B cell (primary cell): ENCODE data around the gene MYL4.

ENCODE experiments used
- EZH2 ChIP-seq: IDR thresholded peaks from 2 replicates; pipeline ENCODE4 v1.6.1; 2012; ENCODE audit warnings: borderline replicate concordance, low read depth, mild to moderate bottlenecking, moderate library complexity, low read length; ENCODE audit not compliant: insufficient read depth, poor library complexity, severe bottlenecking
- TF ChIP-seq, protein P1 (sequence below): fragments of 200-600 bp; IDR thresholded peaks from one replicate; pipeline ENCODE4 v1.8.0; 2022; ENCODE audit warnings: antibody characterized with exemption, mild to moderate bottlenecking

DNA sequence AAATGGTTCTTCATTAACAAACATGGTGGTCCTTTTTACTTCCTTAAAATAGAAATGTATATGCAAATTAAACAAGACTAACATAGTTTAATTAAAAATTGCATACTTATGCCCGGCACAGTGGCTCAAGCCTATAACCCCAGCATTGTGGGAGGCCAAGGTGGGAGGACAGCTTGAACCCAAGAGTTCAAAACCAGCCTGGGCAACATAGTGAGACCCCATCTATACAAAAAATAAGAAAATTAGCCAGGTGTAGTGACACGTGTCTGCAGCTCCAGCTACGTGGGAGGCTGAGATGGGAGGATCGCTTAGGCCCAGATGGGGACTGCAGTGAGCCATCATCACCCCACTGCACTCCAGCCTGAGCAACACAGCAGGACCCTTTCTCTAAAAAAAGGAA, 38.4 kb upstream of the MYL4 start:
- TF ChIP-seq, protein P1, sequence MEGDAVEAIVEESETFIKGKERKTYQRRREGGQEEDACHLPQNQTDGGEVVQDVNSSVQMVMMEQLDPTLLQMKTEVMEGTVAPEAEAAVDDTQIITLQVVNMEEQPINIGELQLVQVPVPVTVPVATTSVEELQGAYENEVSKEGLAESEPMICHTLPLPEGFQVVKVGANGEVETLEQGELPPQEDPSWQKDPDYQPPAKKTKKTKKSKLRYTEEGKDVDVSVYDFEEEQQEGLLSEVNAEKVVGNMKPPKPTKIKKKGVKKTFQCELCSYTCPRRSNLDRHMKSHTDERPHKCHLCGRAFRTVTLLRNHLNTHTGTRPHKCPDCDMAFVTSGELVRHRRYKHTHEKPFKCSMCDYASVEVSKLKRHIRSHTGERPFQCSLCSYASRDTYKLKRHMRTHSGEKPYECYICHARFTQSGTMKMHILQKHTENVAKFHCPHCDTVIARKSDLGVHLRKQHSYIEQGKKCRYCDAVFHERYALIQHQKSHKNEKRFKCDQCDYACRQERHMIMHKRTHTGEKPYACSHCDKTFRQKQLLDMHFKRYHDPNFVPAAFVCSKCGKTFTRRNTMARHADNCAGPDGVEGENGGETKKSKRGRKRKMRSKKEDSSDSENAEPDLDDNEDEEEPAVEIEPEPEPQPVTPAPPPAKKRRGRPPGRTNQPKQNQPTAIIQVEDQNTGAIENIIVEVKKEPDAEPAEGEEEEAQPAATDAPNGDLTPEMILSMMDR, result no peak
- no peak for TF ChIP-seq EZH2
